Mucosa of stomach (tissue), 1 donor: ENCODE measurements around the gene CRACDL.

Source experiments
- H3K27me3 ChIP-seq: one replicate; pipeline ENCODE4 v1.7.0; 2013; ENCODE audit warnings: mild to moderate bottlenecking, low read length; ENCODE audit not compliant: control insufficient read depth, insufficient read depth
- H3K36me3 ChIP-seq: one replicate; pipeline ENCODE4 v1.7.0; 2013; ENCODE audit warnings: low read length; ENCODE audit not compliant: control insufficient read depth, insufficient read depth
- H3K4me1 ChIP-seq: one replicate; pipeline ENCODE4 v1.7.0; 2013; ENCODE audit warnings: mild to moderate bottlenecking, low read length; ENCODE audit not compliant: control insufficient read depth, insufficient read depth
- H3K4me3 ChIP-seq: one replicate; pipeline ENCODE4 v1.7.0; 2013; ENCODE audit warnings: low read length
- H3K9ac ChIP-seq: one replicate; pipeline ENCODE4 v1.7.0; 2013; ENCODE audit warnings: mild to moderate bottlenecking, low read length, moderate library complexity
- H3K9me3 ChIP-seq: one replicate; pipeline ENCODE4 v1.7.0; 2013; ENCODE audit warnings: mild to moderate bottlenecking, low read length, moderate library complexity; ENCODE audit not compliant: control insufficient read depth
- donor health status: Pancreatic carcinoma.

The CRACDL gene

GRCh38 chr2:98936353-98937351, 627 bp upstream of the CRACDL start:
- H3K36me3 ChIP-seq, result no peaks in the 10 kb centered on the region
- no peak overlapping the region for H3K9ac ChIP-seq
- peaks cover 5% of the 10 kb centered on the region for H3K4me1 ChIP-seq
- no peak overlapping the region for H3K4me3 ChIP-seq
- no peaks in the 10 kb centered on the region for H3K9me3 ChIP-seq
- peaks cover 41% of the 10 kb centered on the region for H3K27me3 ChIP-seq

- Histone ChIP-seq H3K9ac (peak overlapping the region; percentile 34), H3K27me3 (peaks cover 41% of the 10 kb centered on the region), H3K4me1 (peaks cover 5% of the 10 kb centered on the region), H3K36me3 (no peaks in the 10 kb centered on the region), H3K9me3 (no peaks in the 10 kb centered on the region), H3K4me3 (no peak overlapping the region)
Measured at GRCh38 chr2:98935111-98935770, 784 bp downstream of the CRACDL start.

DNA sequence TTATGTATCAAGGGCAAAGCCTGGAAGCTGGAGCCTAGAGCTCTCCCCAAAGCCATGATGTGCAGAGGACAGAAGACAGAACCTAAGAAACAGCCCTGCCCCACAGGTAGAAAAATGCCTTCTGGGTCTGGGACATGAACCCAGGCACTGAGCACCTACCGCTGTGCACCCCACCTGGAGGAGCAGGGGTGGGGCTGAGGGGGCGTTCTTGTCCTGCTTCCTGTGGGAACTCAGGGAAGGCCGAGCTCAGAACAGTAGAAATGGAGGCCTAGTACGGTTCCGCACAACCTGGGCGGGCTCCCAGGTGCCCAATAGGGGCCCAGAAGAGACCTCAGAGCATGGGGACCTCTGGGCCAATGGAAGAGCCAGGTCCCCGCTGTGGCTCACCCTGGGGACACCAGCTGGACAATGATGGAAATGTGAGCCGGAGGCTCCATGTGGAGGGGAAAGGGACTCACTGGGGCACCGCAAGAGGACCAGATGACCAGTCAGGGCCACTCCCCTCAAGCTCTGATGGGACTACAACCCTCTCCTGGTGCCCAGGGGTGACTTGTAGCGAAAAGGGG, 3.2 kb downstream of the CRACDL start:
- Histone ChIP-seq H3K9me3 (no peaks in the 10 kb centered on the region), H3K36me3 (no peaks in the 10 kb centered on the region), H3K4me3 (no peak overlapping the region), H3K9ac (no peak overlapping the region), H3K27me3 (peaks cover 30% of the 10 kb centered on the region), H3K4me1 (peaks cover 5% of the 10 kb centered on the region)

DNA sequence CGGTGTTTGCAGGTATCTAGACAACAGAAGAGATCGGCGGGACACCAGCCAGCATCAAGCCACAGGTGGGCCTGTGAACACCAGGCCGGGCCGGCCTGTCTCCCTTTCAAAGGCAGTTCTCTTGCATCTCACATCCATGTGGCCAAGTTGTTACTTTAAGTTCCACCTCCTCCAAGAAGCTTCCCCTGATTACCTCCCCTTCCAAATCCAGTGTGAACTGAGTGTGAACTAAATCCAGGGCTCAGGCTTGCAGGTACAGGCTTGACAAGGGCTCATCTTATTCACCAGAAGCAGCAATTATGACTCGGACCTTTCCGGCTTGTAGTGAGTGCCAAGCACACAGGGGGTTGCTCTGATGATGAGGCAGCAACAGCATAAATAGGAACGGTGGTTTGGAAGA, 3.9 kb downstream of the CRACDL start:
- Histone ChIP-seq H3K4me3 (no peak overlapping the region), H3K9ac (no peak overlapping the region), H3K9me3 (no peaks in the 10 kb centered on the region), H3K36me3 (no peaks in the 10 kb centered on the region), H3K27me3 (peaks cover 24% of the 10 kb centered on the region), H3K4me1 (peaks cover 4% of the 10 kb centered on the region)

DNA sequence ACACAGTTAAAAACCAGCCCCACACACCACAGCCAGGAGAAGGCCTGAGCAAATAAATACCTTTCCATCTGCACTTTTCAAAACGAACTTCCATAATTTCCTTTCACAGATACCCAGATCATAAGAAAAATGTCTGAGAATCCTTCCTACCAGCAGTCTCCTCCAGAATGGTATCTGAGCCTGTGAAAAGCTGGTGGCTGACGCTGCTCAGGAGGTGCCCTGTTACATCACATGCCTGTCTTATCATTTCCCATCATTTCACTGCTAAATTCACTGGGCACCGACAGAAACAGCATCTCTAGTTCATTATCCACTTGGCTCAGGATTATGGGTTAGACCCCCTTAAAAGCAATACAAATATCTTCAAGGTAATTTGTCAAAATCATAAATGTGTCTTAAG, 4.4 kb downstream of the CRACDL start:
- Histone ChIP-seq H3K27me3 (peaks cover 18% of the 10 kb centered on the region), H3K9ac (no peak overlapping the region), H3K36me3 (no peaks in the 10 kb centered on the region), H3K4me3 (no peak overlapping the region), H3K9me3 (no peaks in the 10 kb centered on the region), H3K4me1 (no peaks in the 10 kb centered on the region)

DNA sequence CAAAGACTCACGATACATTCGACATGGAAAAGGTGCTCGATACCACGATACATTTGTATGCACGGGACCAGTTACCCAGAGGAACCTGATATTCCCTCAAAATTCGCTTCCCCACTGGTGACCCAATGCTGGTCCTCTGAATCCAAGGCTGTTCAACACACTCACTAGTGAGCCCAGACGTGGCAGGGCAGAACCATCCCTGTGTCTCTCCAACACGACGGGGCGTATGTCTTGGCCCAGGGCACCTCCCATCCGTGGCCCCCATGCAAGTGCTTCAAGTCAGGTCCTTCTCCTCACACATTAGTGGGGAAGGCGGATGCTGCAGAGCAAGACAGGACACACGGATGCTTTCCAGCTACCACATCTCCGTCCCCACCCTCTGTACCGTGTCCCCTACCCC, 6.1 kb downstream of the CRACDL start:
- no peak overlapping the region for H3K4me3 ChIP-seq
- no peaks in the 10 kb centered on the region for H3K4me1 ChIP-seq
- no peaks in the 10 kb centered on the region for H3K9me3 ChIP-seq
- H3K9ac ChIP-seq, result no peak overlapping the region
- H3K36me3 ChIP-seq, result no peaks in the 10 kb centered on the region
- peaks cover 3% of the 10 kb centered on the region for H3K27me3 ChIP-seq

DNA sequence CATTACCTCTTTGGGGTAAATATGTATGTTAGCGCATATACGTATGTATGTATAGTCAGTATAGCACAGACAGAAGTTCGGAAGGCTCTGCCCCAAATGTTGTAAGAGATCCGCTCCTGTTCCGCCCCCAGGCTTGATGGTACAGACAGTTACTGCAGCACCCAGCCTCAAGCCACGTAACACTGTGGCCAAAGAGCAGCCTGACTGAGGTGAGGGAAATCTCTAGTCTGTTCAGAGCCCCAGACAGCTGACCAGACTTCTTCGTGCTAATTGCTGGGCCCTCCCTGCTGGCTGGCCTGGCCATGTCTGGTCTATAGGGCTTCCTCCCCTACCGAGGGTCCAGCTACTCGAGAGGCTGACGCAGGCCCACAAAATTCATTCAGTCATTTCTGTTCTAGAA, 7.8 kb downstream of the CRACDL start:
- H3K36me3 ChIP-seq, result no peaks in the 10 kb centered on the region
- no peak overlapping the region for H3K4me3 ChIP-seq
- H3K9me3 ChIP-seq, result no peaks in the 10 kb centered on the region
- H3K27me3 ChIP-seq, result no peaks in the 10 kb centered on the region
- H3K4me1 ChIP-seq, result no peaks in the 10 kb centered on the region
- H3K9ac ChIP-seq, result no peak overlapping the region

DNA sequence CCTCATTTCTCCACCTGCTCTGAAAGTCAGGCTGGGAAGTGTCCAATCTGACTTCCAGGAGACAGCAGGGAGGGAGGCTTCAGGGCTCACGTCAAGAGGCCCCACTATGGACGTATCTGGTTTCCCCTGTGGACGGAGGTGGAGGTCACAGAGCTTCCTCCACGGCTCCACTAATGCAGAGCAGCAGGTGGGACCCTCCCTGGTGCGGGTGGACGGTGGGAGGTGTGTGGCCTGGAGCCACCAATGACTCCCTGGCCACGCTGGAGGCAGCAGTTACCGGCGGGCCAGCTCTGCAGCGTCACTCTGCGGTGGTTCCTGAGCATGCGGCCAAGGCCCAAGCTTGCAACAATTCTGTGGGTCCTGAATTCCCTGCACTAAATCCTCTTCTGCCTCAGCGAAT, 9.0 kb downstream of the CRACDL start:
- Histone ChIP-seq H3K27me3 (no peaks in the 10 kb centered on the region), H3K36me3 (no peaks in the 10 kb centered on the region), H3K9me3 (no peaks in the 10 kb centered on the region), H3K9ac (no peak overlapping the region), H3K4me1 (no peaks in the 10 kb centered on the region), H3K4me3 (no peak overlapping the region)

DNA sequence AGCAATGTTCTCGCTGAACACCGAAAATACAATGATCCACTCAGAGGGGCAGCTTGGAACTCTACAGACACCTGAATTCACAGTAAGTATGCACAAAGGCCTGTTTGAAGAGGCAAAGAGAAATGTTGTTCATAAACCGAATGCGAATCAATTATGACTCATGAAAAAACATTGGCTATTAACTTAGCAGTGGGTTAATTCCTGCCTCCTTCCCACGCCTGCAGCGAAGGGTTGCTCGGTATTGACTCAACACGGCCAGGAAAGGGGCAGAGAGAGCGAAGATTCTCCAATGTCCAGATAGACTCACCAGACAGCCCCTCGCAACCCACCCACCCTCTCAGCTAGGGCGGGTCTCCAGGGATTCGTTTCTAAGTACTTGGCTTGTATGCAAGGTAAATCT, 9.4 kb downstream of the CRACDL start:
- H3K9ac ChIP-seq, result no peak overlapping the region
- H3K36me3 ChIP-seq, result no peaks in the 10 kb centered on the region
- no peaks in the 10 kb centered on the region for H3K9me3 ChIP-seq

DNA sequence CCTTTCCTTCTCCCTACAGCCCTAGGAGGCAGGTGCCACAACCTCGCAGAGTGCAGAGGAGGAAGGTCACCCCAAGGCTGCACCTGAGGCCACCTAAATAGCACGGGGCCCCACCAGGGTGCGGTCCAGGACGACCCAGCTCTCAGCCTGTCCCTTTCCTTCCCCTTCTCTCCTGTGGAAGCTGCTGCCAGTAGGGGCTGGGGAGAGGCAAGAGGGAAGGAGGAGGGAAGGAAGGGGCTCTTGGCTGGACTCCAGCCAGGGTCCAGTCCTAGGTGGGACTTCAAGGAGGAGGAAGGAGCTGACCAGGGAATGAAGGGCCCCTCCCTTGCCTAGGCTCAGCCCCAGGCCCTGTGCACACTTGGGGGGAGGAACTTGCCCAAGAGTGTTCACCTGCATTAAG, 11.1 kb downstream of the CRACDL start:
- no peaks in the 10 kb centered on the region for H3K9me3 ChIP-seq
- H3K27me3 ChIP-seq, result no peaks in the 10 kb centered on the region
- no peaks in the 10 kb centered on the region for H3K36me3 ChIP-seq
- no peaks in the 10 kb centered on the region for H3K4me1 ChIP-seq
- H3K9ac ChIP-seq, result no peak overlapping the region
- H3K4me3 ChIP-seq, result no peak overlapping the region

More for the DNA sequence above, 9.4 kb downstream of the CRACDL start:
- Histone ChIP-seq H3K4me3 (no peak overlapping the region), H3K4me1 (no peaks in the 10 kb centered on the region), H3K27me3 (no peaks in the 10 kb centered on the region)

DNA sequence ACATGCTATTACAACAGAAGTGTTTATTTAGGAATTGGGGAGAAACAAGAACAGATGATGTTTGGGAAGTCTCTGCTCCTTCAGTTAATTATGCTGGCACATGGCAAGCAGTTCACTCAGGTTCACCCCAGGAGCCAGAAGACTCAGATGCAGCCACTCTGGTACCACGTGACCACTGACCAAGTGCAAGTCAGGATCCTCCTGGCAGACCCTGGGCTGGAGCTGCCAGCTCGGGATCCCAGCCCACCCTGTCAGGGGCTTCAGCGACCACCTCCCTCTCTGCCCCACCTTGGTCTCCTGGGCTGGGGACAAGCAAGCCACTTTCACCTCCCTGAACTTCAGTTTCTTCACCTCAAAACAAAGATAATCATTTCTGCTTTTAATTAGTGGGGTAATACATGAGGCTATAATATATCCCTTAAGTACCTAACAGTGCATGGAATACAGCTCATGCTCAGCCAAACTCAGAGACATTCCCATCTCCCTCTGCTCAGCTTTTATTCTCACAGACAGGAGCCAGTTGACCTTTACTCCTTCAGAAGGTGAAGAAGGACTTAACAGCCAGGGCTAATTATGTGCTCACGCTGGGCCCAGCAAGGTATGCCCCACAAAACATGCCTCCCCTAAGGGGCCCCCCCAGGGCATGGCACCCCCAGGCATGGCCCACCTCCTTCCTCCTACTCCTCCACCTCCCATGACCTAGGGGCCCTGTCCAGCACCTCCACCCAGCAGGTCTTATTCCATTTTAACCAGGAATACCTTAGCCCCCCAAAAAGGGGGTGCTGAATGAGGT, 11.8 kb downstream of the CRACDL start:
- Histone ChIP-seq H3K4me3 (no peak overlapping the region), H3K36me3 (no peaks in the 10 kb centered on the region), H3K4me1 (no peaks in the 10 kb centered on the region), H3K9ac (no peak overlapping the region), H3K27me3 (no peaks in the 10 kb centered on the region), H3K9me3 (no peaks in the 10 kb centered on the region)
